ENCODE measurements around the gene MYO1F. TPM values are rescaled to one million over a fixed set of nuclear protein-coding genes. Genes with fewer than 3 reads are reported as not detected.

Gene MYO1F
- total RNA-seq, 1 donor from 2014 or later, result 7.4 TPM

GRCh38 chr19:8504171-8504570 lies 73.1 kb downstream of the MYO1F start:
- H3K4me3 ChIP-seq, result no peak overlapping the region
- H3K36me3 ChIP-seq, result no peaks in the 10 kb centered on the region
- intact Hi-C loops (cut with micrococcal nuclease), result no loop called here
- H3K9me3 ChIP-seq (replicated peaks), result no peaks in the 10 kb centered on the region
- H3K4me1 ChIP-seq, result peaks cover 17% of the 10 kb centered on the region
- TF ChIP-seq CTCF (IDR thresholded peaks at IDR 0.05; ENCODE audit: borderline replicate concordance), result no peak
- no peak for DNase-seq
- no peaks in the 10 kb centered on the region for H3K27me3 ChIP-seq (ENCODE audit: low read depth)
- no peak overlapping the region for H3K27ac ChIP-seq (replicated peaks)

- Histone ChIP-seq H3K9me3 (replicated peaks) (no peaks in the 10 kb centered on the region), H3K27me3 (ENCODE audit: low read depth) (no peaks in the 10 kb centered on the region), H3K4me1 (peaks cover 17% of the 10 kb centered on the region), H3K27ac (replicated peaks) (no peak overlapping the region), H3K36me3 (no peaks in the 10 kb centered on the region), H3K4me3 (no peak overlapping the region)
- TF ChIP-seq CTCF (IDR thresholded peaks at IDR 0.05; ENCODE audit: borderline replicate concordance), result no peak
- intact Hi-C loops (cut with micrococcal nuclease), result no loop called here
- DNase-seq, result no peak
These were observed 73.7 kb downstream of the MYO1F start for GRCh38 chr19:8503510-8503909.

GRCh38 chr19:8501981-8502380 lies 75.3 kb downstream of the MYO1F start:
- Histone ChIP-seq H3K36me3 (no peaks in the 10 kb centered on the region), H3K9me3 (replicated peaks) (no peaks in the 10 kb centered on the region), H3K4me3 (no peak overlapping the region), H3K27ac (replicated peaks) (no peak overlapping the region), H3K4me1 (peaks cover 17% of the 10 kb centered on the region), H3K27me3 (ENCODE audit: low read depth) (no peaks in the 10 kb centered on the region)
- TF ChIP-seq CTCF (IDR thresholded peaks at IDR 0.05; ENCODE audit: borderline replicate concordance), result no peak
- no peak for DNase-seq
- intact Hi-C loops (cut with micrococcal nuclease), result no loop called here

GRCh38 chr19:8501516-8501915 lies 75.7 kb downstream of the MYO1F start:
- Histone ChIP-seq H3K27ac (replicated peaks) (no peak overlapping the region), H3K27me3 (ENCODE audit: low read depth) (no peaks in the 10 kb centered on the region), H3K4me1 (peaks cover 14% of the 10 kb centered on the region), H3K9me3 (replicated peaks) (no peaks in the 10 kb centered on the region), H3K4me3 (no peak overlapping the region), H3K36me3 (no peaks in the 10 kb centered on the region)
- intact Hi-C loops (cut with micrococcal nuclease), result no loop called here
- no peak for TF ChIP-seq CTCF (IDR thresholded peaks at IDR 0.05; ENCODE audit: borderline replicate concordance)
- no peak for DNase-seq

- no peak for TF ChIP-seq CTCF (IDR thresholded peaks at IDR 0.05; ENCODE audit: borderline replicate concordance)
- Histone ChIP-seq H3K27ac (replicated peaks) (no peak overlapping the region), H3K36me3 (no peaks in the 10 kb centered on the region), H3K9me3 (replicated peaks) (no peaks in the 10 kb centered on the region), H3K4me1 (peaks cover under 1% of the 10 kb centered on the region), H3K4me3 (no peak overlapping the region), H3K27me3 (ENCODE audit: low read depth) (no peaks in the 10 kb centered on the region)
- no peak for DNase-seq
- intact Hi-C loops (cut with micrococcal nuclease), result no loop called here
These were observed 77.1 kb downstream of the MYO1F start for GRCh38 chr19:8500158-8500557.

All from left ventricle myocardium inferior (tissue), 1 donor.